GM19193 (cell line): ENCODE data around the gene SNRK.

Source experiments
- POLR2A ChIP-seq: IDR thresholded peaks from 4 replicates; pipeline ENCODE4 v1.6.1; 2011; ENCODE audit not compliant: insufficient read depth, insufficient read length; ENCODE audit errors: extremely low read depth

The SNRK gene

GRCh38 chr3:43288366-43288765 is 2.0 kb downstream of the SNRK start:
- TF ChIP-seq POLR2A, result no peak

- no peak for TF ChIP-seq POLR2A
Observed at GRCh38 chr3:43288850-43289249, 2.5 kb downstream of the SNRK start.

- TF ChIP-seq POLR2A, result no peak
Observed at GRCh38 chr3:43289401-43289800, 3.1 kb downstream of the SNRK start.

- no peak for TF ChIP-seq POLR2A
Observed at GRCh38 chr3:43289841-43290470, 3.6 kb downstream of the SNRK start.

GRCh38 chr3:43290956-43291355 is 4.6 kb downstream of the SNRK start:
- TF ChIP-seq POLR2A, result no peak

- no peak for TF ChIP-seq POLR2A
Observed at GRCh38 chr3:43291546-43291945, 5.2 kb downstream of the SNRK start.

GRCh38 chr3:43294975-43295374 is 8.6 kb downstream of the SNRK start:
- TF ChIP-seq POLR2A, result no peak

- no peak for TF ChIP-seq POLR2A
Observed at GRCh38 chr3:43296565-43296964, 10.2 kb downstream of the SNRK start.

GRCh38 chr3:43298292-43298691 is 12.0 kb downstream of the SNRK start:
- no peak for TF ChIP-seq POLR2A

GRCh38 chr3:43298761-43299160 is 12.4 kb downstream of the SNRK start:
- TF ChIP-seq POLR2A, result no peak

- no peak for TF ChIP-seq POLR2A
Observed at GRCh38 chr3:43302116-43302880, 16.0 kb downstream of the SNRK start.

GRCh38 chr3:43304126-43304525 is 17.8 kb downstream of the SNRK start:
- no peak for TF ChIP-seq POLR2A

- no peak for TF ChIP-seq POLR2A
Observed at GRCh38 chr3:43307226-43307625, 20.9 kb downstream of the SNRK start.

- TF ChIP-seq POLR2A, result no peak
Observed at GRCh38 chr3:43307649-43308048, 21.3 kb downstream of the SNRK start.

GRCh38 chr3:43309372-43310305 is 23.3 kb downstream of the SNRK start:
- no peak for TF ChIP-seq POLR2A

- no peak for TF ChIP-seq POLR2A
Observed at GRCh38 chr3:43316783-43317460, 30.6 kb downstream of the SNRK start.
